GM18858 (cell line): ENCODE data around the gene SARS2.

ENCODE experiments used
- ATAC-seq: cut with Tn5 transposase; IDR thresholded peaks from one replicate; pipeline ENCODE4 v1.9.1; 2021; ENCODE audit not compliant: unreplicated experiment

SARS2 gene

GRCh38 chr19:38869160-38869835 lies 61.3 kb downstream of the SARS2 start:
- ATAC-seq, result no peak

- no peak for ATAC-seq
Measured at GRCh38 chr19:38868551-38868950, 62.0 kb downstream of the SARS2 start.

GRCh38 chr19:38867171-38867780 lies 63.3 kb downstream of the SARS2 start:
- ATAC-seq, result no peak
